Liver (tissue), 9 donors: ENCODE measurements around the gene BACE1-AS. TPM values are rescaled to one million over a fixed set of nuclear protein-coding genes. Genes with fewer than 3 reads are reported as not detected.

ENCODE experiments used
- DNase-seq: peaks from one replicate; pipeline ENCODE4 v3.0.0-alpha.2; 2017; ENCODE audit warnings: low spot score
- H3K27ac ChIP-seq, 2 donors: one replicate each; pipeline ENCODE4 v1.7.0; 2013; ENCODE audit warnings: inconsistent platforms in 2 of 2, low read length in 2 of 2, control low read depth in 1 of 2, low read depth in 1 of 2, mild to moderate bottlenecking in 1 of 2
- H3K27me3 ChIP-seq, 4 donors: one replicate each; pipeline versions ENCODE4 v1.6.1 to v1.7.0; 2013; ENCODE audit warnings: low read length in 3 of 4, inconsistent platforms in 1 of 4, mild to moderate bottlenecking in 1 of 4, moderate library complexity in 1 of 4; ENCODE audit not compliant: control insufficient read depth in 4 of 4, insufficient read depth in 4 of 4
- H3K36me3 ChIP-seq, 4 donors: one replicate each; pipeline versions ENCODE4 v1.6.1 to v1.7.0; 2013; ENCODE audit warnings: low read length in 3 of 4, mild to moderate bottlenecking in 3 of 4, low read depth in 1 of 4, moderate library complexity in 1 of 4; ENCODE audit not compliant: control insufficient read depth in 4 of 4, insufficient read depth in 3 of 4
- H3K4me1 ChIP-seq, 4 donors: one replicate each; pipeline versions ENCODE4 v1.6.1 to v1.7.0; 2013; ENCODE audit warnings: low read length in 3 of 4, mild to moderate bottlenecking in 3 of 4, moderate library complexity in 1 of 4; ENCODE audit not compliant: control insufficient read depth in 4 of 4, insufficient read depth in 4 of 4
- H3K4me3 ChIP-seq, 3 donors: one replicate each; pipeline versions ENCODE4 v1.6.1 to v1.7.0; 2013; ENCODE audit warnings: low read length in 3 of 3, control low read depth in 1 of 3, low read depth in 1 of 3, mild to moderate bottlenecking in 1 of 3
- H3K9ac ChIP-seq, 2 donors: one replicate each; pipeline ENCODE4 v1.7.0; 2013; ENCODE audit warnings: low read length in 2 of 2, mild to moderate bottlenecking in 2 of 2, moderate library complexity in 2 of 2, control low read depth in 1 of 2, low read depth in 1 of 2
- H3K9me3 ChIP-seq, 4 donors: one replicate each; pipeline versions ENCODE4 v1.6.1 to v1.7.0; 2013; ENCODE audit warnings: low read length in 3 of 4; ENCODE audit not compliant: control insufficient read depth in 4 of 4
- ATF3 ChIP-seq: IDR thresholded peaks from 2 replicates; pipeline ENCODE4 v1.6.1; 2016; ENCODE audit warnings: antibody characterized with exemption
- CTCF ChIP-seq: fragments of 150-350 bp; IDR thresholded peaks from 2 replicates; pipeline ENCODE4 v1.5.1; 2017; ENCODE audit warnings: improper control_type of control experiment, low read depth, low read length; ENCODE audit not compliant: missing input control
- EGR1 ChIP-seq, 2 donors: IDR thresholded peaks; 2 replicates each; pipeline ENCODE4 v1.6.1; 2016 to 2018; ENCODE audit warnings: antibody characterized with exemption in 2 of 2, low read depth in 2 of 2
- FOXA1 ChIP-seq: IDR thresholded peaks from 2 replicates; pipeline ENCODE4 v1.6.1; 2016; ENCODE audit warnings: antibody characterized with exemption
- FOXA2 ChIP-seq: IDR thresholded peaks from 2 replicates; pipeline ENCODE4 v1.6.1; 2016; ENCODE audit warnings: antibody characterized with exemption
- GABPA ChIP-seq, 2 donors: IDR thresholded peaks in 1 of 2; conservative IDR thresholded peaks in 1 of 2; 2 replicates each; pipeline ENCODE4 v1.6.1; 2016; ENCODE audit warnings: antibody characterized with exemption in 2 of 2, mild to moderate bottlenecking in 1 of 2, moderate library complexity in 1 of 2
- HNF4A ChIP-seq, 2 donors: conservative IDR thresholded peaks; 2 replicates each; pipeline ENCODE4 v1.6.1; 2016; ENCODE audit warnings: antibody characterized with exemption in 2 of 2, mild to moderate bottlenecking in 2 of 2
- HNF4G ChIP-seq: IDR thresholded peaks from 2 replicates; pipeline ENCODE4 v1.6.1; 2016; ENCODE audit warnings: antibody characterized with exemption
- JUND ChIP-seq, 2 donors: IDR thresholded peaks; 2 replicates each; pipeline ENCODE4 v1.6.1; 2016; ENCODE audit warnings: antibody characterized with exemption in 2 of 2
- MAX ChIP-seq: IDR thresholded peaks from 2 replicates; pipeline ENCODE4 v1.6.1; 2016; ENCODE audit warnings: antibody characterized with exemption
- NR2F2 ChIP-seq: IDR thresholded peaks from 2 replicates; pipeline ENCODE4 v1.6.1; 2016; ENCODE audit warnings: antibody characterized with exemption
- RAD21 ChIP-seq, 2 donors: IDR thresholded peaks; 2 replicates each; pipeline ENCODE4 v1.6.1; 2016; ENCODE audit warnings: antibody characterized with exemption in 2 of 2, mild to moderate bottlenecking in 2 of 2
- REST ChIP-seq: IDR thresholded peaks from 2 replicates; pipeline ENCODE4 v1.6.1; 2016; ENCODE audit warnings: antibody characterized with exemption, mild to moderate bottlenecking
- RXRA ChIP-seq, 2 donors: IDR thresholded peaks; 2 replicates each; pipeline ENCODE4 v1.6.1; 2017 to 2018; ENCODE audit warnings: antibody characterized with exemption in 2 of 2, mild to moderate bottlenecking in 1 of 2
- SP1 ChIP-seq: IDR thresholded peaks from 2 replicates; pipeline ENCODE4 v1.6.1; 2018; ENCODE audit warnings: antibody characterized with exemption, mild to moderate bottlenecking
- TAF1 ChIP-seq: conservative IDR thresholded peaks from 2 replicates; pipeline ENCODE4 v1.6.1; 2016; ENCODE audit warnings: antibody characterized with exemption, mild to moderate bottlenecking
- YY1 ChIP-seq: IDR thresholded peaks from 2 replicates; pipeline ENCODE4 v1.6.1; 2016; ENCODE audit warnings: antibody characterized with exemption, mild to moderate bottlenecking
- ZBTB33 ChIP-seq: IDR thresholded peaks from 2 replicates; pipeline ENCODE4 v1.6.1; 2016; ENCODE audit warnings: antibody characterized with exemption
- WGBS: extraction: QIAGEN DNeasy Blood & Tissue Kit; methylation state at CpG from one replicate; pipeline ENCODE4 v1.1.7; 2013; 5-methylcytosine and 5-hydroxymethylcytosine counted together
- polyA plus RNA-seq, 2 donors: library from polyadenylated mRNA; stranded (reverse) in 1 of 2; unstranded in 1 of 2; fragments of 200-250 nt in 1 of 2; fragments of >200 nt in 1 of 2; fragmentation: Nextera tagmentation in 1 of 2; extraction: Ambion mirVana in 1 of 2; gene quantifications; one replicate each; pipeline versions ENCODE4 v1.2.1 to v1.2.3, GENCODE V29; 2013 to 2015
- total RNA-seq, 2 donors: library from RNA; depleted of rRNA; stranded (reverse); fragments of >200 nt; gene quantifications; one replicate each; pipeline ENCODE4 v1.2.3, GENCODE V29; 2014
- donor health status: healthy.
- donor health status: healthy.
- donor health status: healthy.
- donor health status: healthy.
- donor health status: healthy.

The BACE1-AS gene
- total and polyA plus RNA-seq, 4 donors, result 0.85 to 2.9 (median 1.6) TPM

- H3K36me3 ChIP-seq, result peaks cover 0 to 2% (median 0%) of the 10 kb centered on the region in 4 donors
- H3K9me3 ChIP-seq, result no peaks in the 10 kb centered on the region
- H3K9ac ChIP-seq, result no peak overlapping the region
- DNase-seq, result no peak
- H3K27ac ChIP-seq, result no peak overlapping the region
- H3K4me1 ChIP-seq, result peaks cover 10 to 47% (median 36%) of the 10 kb centered on the region in 4 donors
- TF ChIP-seq REST, result no peak
- TF ChIP-seq HNF4A (conservative IDR thresholded peaks at IDR 0.05), result no peak
- no peak for TF ChIP-seq TAF1
- no peak for TF ChIP-seq RAD21 (IDR thresholded peaks at IDR 0.05)
- TF ChIP-seq ZBTB33, result no peak
- no peak for TF ChIP-seq MAX
- no peak for TF ChIP-seq GABPA (IDR thresholded peaks at IDR 0.05 in 1 of 2, conservative IDR thresholded peaks at IDR 0.05 in 1 of 2)
- TF ChIP-seq CTCF, result no peak
- TF ChIP-seq YY1, result no peak
- TF ChIP-seq NR2F2, result no peak
- TF ChIP-seq JUND (IDR thresholded peaks at IDR 0.05), result no peak
- TF ChIP-seq RXRA (IDR thresholded peaks at IDR 0.05), result no peak
- no peak for TF ChIP-seq SP1
- no peak for TF ChIP-seq EGR1 (IDR thresholded peaks at IDR 0.05; ENCODE audit: low read depth in 2 of 2)
- H3K4me3 ChIP-seq, result no peak overlapping the region
- 88% methylated on average over 5 of the region's 5 CpGs for WGBS
- H3K27me3 ChIP-seq, result no peaks in the 10 kb centered on the region
These were observed 9.6 kb downstream of the BACE1-AS start for GRCh38 chr11:117300773-117301172.

GRCh38 chr11:117302228-117302627, 11.1 kb downstream of the BACE1-AS start:
- 81% methylated on average over 7 of the region's 7 CpGs for WGBS
- Histone ChIP-seq H3K9ac (no peak overlapping the region), H3K27me3 (no peaks in the 10 kb centered on the region), H3K27ac (no peak overlapping the region), H3K4me3 (no peak overlapping the region), H3K36me3 (no peaks in the 10 kb centered on the region), H3K9me3 (no peaks in the 10 kb centered on the region), H3K4me1 (peaks cover 10 to 47% (median 36%) of the 10 kb centered on the region in 4 donors)
- DNase-seq, result no peak
- TF ChIP-seq CTCF (no peak), TAF1 (no peak), ATF3 (no peak), HNF4G (no peak), MAX (no peak), FOXA1 (no peak), HNF4A (conservative IDR thresholded peaks at IDR 0.05) (no peak), RAD21 (IDR thresholded peaks at IDR 0.05) (no peak), FOXA2 (no peak), GABPA (IDR thresholded peaks at IDR 0.05 in 1 of 2, conservative IDR thresholded peaks at IDR 0.05 in 1 of 2) (no peak), JUND (IDR thresholded peaks at IDR 0.05) (no peak), SP1 (no peak), REST (no peak)
